AG09319 (cell line): ENCODE data around the gene DDX4.
"Not testable (repeated sequence)": the region's sequence is repeated elsewhere in the genome, so short reads cannot be mapped to it uniquely, and the experiment has no call there.

Source experiments
- DNase-seq: peaks from one replicate; pipeline ENCODE4 v3.0.0-alpha.2; 2010; ENCODE audit warnings: low read depth; ENCODE audit errors: extremely low read depth
- CTCF ChIP-seq: IDR thresholded peaks from 2 replicates; pipeline ENCODE4 v1.5.1; 2011; ENCODE audit warnings: low read depth, mild to moderate bottlenecking, inconsistent platforms, low read length, moderate library complexity

DDX4 gene

GRCh38 chr5:55750063-55750462 is 12.2 kb downstream of the DDX4 start:
- no peak for TF ChIP-seq CTCF
- DNase-seq, result no peak

- no peak for DNase-seq
- TF ChIP-seq CTCF, result no peak
These were observed 12.6 kb downstream of the DDX4 start for GRCh38 chr5:55750499-55750898.

DNA sequence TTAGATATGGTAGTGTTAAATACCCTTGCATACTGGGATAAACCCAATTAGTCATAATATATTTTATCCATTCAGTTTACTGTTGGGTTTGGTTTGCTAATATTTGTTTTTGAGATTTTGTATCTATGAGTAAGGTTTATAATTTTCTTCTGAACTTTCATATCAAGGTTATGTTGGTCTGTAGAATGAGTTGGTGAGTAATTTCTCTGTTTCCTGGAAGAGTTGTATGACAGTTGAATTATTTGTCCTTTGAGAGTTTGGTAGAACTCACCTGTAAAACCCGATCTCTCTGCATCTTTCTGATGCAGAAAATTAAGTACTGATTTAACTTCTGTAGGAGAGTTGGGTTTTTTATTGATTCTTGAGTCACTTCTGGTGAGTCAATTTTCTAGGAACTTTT is 20.4 kb downstream of the DDX4 start:
- DNase-seq, result no peak
- no peak for TF ChIP-seq CTCF

GRCh38 chr5:55758714-55759113 is 20.9 kb downstream of the DDX4 start:
- TF ChIP-seq CTCF, result no peak
- no peak for DNase-seq

DNA sequence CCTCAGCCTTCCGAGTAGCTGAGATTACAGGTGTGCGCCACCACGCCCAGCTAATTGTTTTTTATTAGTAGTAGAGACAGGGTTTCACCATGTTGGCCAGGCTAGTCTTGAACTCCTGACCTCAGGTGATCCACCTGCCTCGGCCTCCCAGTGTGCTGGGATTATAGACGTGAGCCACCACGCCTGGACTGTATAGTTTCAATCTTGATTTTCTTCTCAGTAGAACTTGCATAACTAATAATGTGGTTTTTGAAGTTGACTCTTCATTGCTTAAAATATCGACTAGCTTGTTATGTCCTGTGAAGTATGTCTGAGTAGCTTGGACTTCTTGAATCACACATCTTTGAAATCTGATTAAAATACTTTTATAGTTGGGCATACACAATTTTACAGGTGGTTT is 23.9 kb downstream of the DDX4 start:
- DNase-seq, result not testable (repeated sequence)

GRCh38 chr5:55763746-55764420 is 26.0 kb downstream of the DDX4 start:
- no peak for TF ChIP-seq CTCF
- DNase-seq, result no peak

- no peak for TF ChIP-seq CTCF
- DNase-seq, result no peak
These were observed 30.4 kb downstream of the DDX4 start for GRCh38 chr5:55768279-55768678.

- DNase-seq, result no peak
- TF ChIP-seq CTCF, result no peak
These were observed 33.4 kb downstream of the DDX4 start for GRCh38 chr5:55771175-55771655.
